HPDE6-E6E7 (cell line): ENCODE measurements around the gene ST13.
A peak's percentile ranks its signal among the peaks of the same experiment; 100 is the strongest.
"Not testable (repeated sequence)": the region's sequence is repeated elsewhere in the genome, so short reads cannot be mapped to it uniquely, and the experiment has no call there.

Experiments
- DNase-seq: peaks from one replicate; pipeline ENCODE4 v3.0.0; 2011; ENCODE audit warnings: missing footprints; ENCODE audit errors: extremely low spot score

Gene ST13

GRCh38 chr22:40856513-40857308 lies at the start of gene ST13, which contains the start of gene XPNPEP3:
TSS of gene ST13 (minus strand) at chr22:40856639. CDS start at chr22:40856540, 99 bp downstream.
TSS of gene XPNPEP3 (plus strand) at chr22:40857148. CDS start at chr22:40857182, 34 bp downstream.
- DNase-seq: peak; percentile 74

GRCh38 chr22:40904101-40904500 lies 47.7 kb upstream of the ST13 start:
- no peak for DNase-seq

- peak; percentile 25 for DNase-seq
These were observed 42.5 kb upstream of the ST13 start for GRCh38 chr22:40898850-40899357.

GRCh38 chr22:40894417-40894816 lies 38.0 kb upstream of the ST13 start:
- no peak for DNase-seq

- no peak for DNase-seq
These were observed 34.4 kb upstream of the ST13 start for GRCh38 chr22:40890881-40891280.

- no peak for DNase-seq
These were observed 32.7 kb upstream of the ST13 start for GRCh38 chr22:40889116-40889515.

- DNase-seq: no peak
These were observed 22.5 kb upstream of the ST13 start for GRCh38 chr22:40878922-40879321.

GRCh38 chr22:40877488-40877887 lies 21.0 kb upstream of the ST13 start:
- DNase-seq: no peak

- no peak for DNase-seq
These were observed 20.5 kb upstream of the ST13 start for GRCh38 chr22:40876907-40877306.

- DNase-seq: no peak
These were observed 18.7 kb upstream of the ST13 start for GRCh38 chr22:40875111-40875510.

GRCh38 chr22:40874016-40874415 lies 17.6 kb upstream of the ST13 start:
- DNase-seq: no peak

GRCh38 chr22:40868379-40868778 lies 11.9 kb upstream of the ST13 start:
- DNase-seq: not testable (repeated sequence)

GRCh38 chr22:40867109-40867508 lies 10.7 kb upstream of the ST13 start:
- no peak for DNase-seq

- no peak for DNase-seq
These were observed 6.1 kb upstream of the ST13 start for GRCh38 chr22:40862537-40862936.

GRCh38 chr22:40862013-40862412 lies 5.6 kb upstream of the ST13 start, which contains the start of gene DNAJB7:
TSS of gene DNAJB7 (minus strand) at chr22:40862113. CDS start at chr22:40861994, 119 bp downstream.
- DNase-seq: no peak

- DNase-seq: peak; percentile 2
These were observed 943 bp upstream of the ST13 start for GRCh38 chr22:40857309-40857855.

- DNase-seq: peak; percentile 4
These were observed 393 bp downstream of the ST13 start for GRCh38 chr22:40855979-40856512.

- no peak for DNase-seq
These were observed 1.1 kb downstream of the ST13 start for GRCh38 chr22:40855071-40855978.

- DNase-seq: no peak
These were observed 2.5 kb downstream of the ST13 start for GRCh38 chr22:40853961-40854360.

GRCh38 chr22:40853333-40853732 lies 3.1 kb downstream of the ST13 start:
- no peak for DNase-seq

- not testable (repeated sequence) for DNase-seq
These were observed 10.6 kb downstream of the ST13 start for GRCh38 chr22:40845816-40846215.

- DNase-seq: no peak
These were observed 11.5 kb downstream of the ST13 start for GRCh38 chr22:40844951-40845350.
